ENCODE results near the gene PRKACB. TPM values are rescaled to one million over a fixed set of nuclear protein-coding genes. Genes with fewer than 3 reads are reported as not detected.

The PRKACB gene
- total and polyA plus RNA-seq, 2 of the 8 experiments (the other 6 are each of a cell fraction or from before 2014, with no cell fraction given) = 7.8 to 31.0 TPM

DNA sequence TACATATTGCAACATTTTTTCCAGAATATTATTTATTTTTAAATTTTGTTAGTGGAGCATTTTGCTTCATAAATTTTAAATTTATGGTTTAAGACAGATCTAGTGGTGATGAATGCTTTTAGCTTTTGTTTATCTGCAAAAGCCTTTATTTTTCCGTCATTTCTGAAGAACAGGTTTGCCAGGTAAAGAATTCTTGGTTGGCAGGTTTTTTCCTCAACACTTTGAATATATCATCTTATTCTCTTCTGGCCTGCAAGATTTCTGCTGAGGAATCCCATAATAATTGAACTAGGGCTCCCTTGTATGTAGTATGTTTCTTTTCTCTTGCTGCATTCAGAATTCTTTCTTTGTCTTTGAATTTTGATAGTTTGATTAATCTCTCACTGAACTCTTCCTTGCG lies 106.6 kb downstream of the PRKACB start:
- Histone ChIP-seq H3K18ac (ENCODE audit: extremely low read depth, low read length) (no peak overlapping the region), H4K8ac (ENCODE audit: extremely low read depth, insufficient read depth, low read length) (no peak overlapping the region), H2BK5ac (ENCODE audit: low read depth, low read length) (no peak overlapping the region), H3K14ac (ENCODE audit: insufficient read length) (no peak overlapping the region), H4K20me1 (replicated peaks in 1 of 2; ENCODE audit: control insufficient read depth in 1 of 2, insufficient read depth in 2 of 2, low read length in 2 of 2) (no peaks in the 10 kb centered on the region), H4K5ac (ENCODE audit: insufficient read length, low read depth, low read length) (no peak overlapping the region), H3K79me2 (ENCODE audit: control insufficient read depth in 1 of 2, insufficient read depth in 2 of 2, low read length in 2 of 2) (no peaks in the 10 kb centered on the region), H3K79me1 (ENCODE audit: low read depth, low read length) (no peaks in the 10 kb centered on the region), H2BK120ac (replicated peaks; ENCODE audit: low read depth, low read length) (no peak overlapping the region), H3K4me1 (replicated peaks in 1 of 4; ENCODE audit: control insufficient read depth in 3 of 4, insufficient read depth in 4 of 4, low read length in 3 of 4) (peaks cover 3 to 8% (median 4%) of the 10 kb centered on the region in 4 experiments; a peak in 5 of 7 replicates), H2BK20ac (ENCODE audit: low read length) (no peak overlapping the region), H4K91ac (replicated peaks; ENCODE audit: insufficient read length, low read length) (no peak overlapping the region), H2AK5ac (ENCODE audit: low read depth, low read length) (no peak overlapping the region), H3K56ac (replicated peaks; ENCODE audit: insufficient read length, low read depth, low read length) (no peak overlapping the region), H2BK12ac (ENCODE audit: low read depth, low read length) (no peak overlapping the region), H3K23me2 (ENCODE audit: low read depth, low read length) (no peaks in the 10 kb centered on the region), H3K9me3 (ENCODE audit: insufficient read depth in 2 of 2, low read depth in 1 of 2, low read length in 1 of 2) (no peaks in the 10 kb centered on the region), H3K36me3 (ENCODE audit: control insufficient read depth in 2 of 4, insufficient read depth in 4 of 4, low read length in 3 of 4) (no peaks in the 10 kb centered on the region), H3K4me2 (ENCODE audit: insufficient read depth in 1 of 2, low read depth in 2 of 2, low read length in 2 of 2) (no peak overlapping the region), H2BK15ac (ENCODE audit: low read length) (no peak overlapping the region), H3K4ac (replicated peaks; ENCODE audit: insufficient read length, low read depth, low read length) (no peak overlapping the region), H3K9ac (replicated peaks in 1 of 4; ENCODE audit: extremely low read depth in 1 of 4, low read depth in 3 of 4, low read length in 3 of 4) (no peak overlapping the region), H3K23ac (ENCODE audit: insufficient read length) (no peak overlapping the region), H3K27me3 (replicated peaks in 1 of 4; ENCODE audit: control insufficient read depth in 3 of 4, extremely low read depth in 1 of 4, insufficient read depth in 3 of 4, low read length in 3 of 4) (no peaks in the 10 kb centered on the region), H3K27ac (ENCODE audit: low read depth, low read length) (no peak overlapping the region), H3K4me3 (ENCODE audit: extremely low read depth in 1 of 4, insufficient read depth in 2 of 4, low read depth in 3 of 4, low read length in 4 of 4) (no peak overlapping the region), H2AFZ (ENCODE audit: low read length) (no peak overlapping the region)
- FAIRE-seq = no peak
- CTCF ChIA-PET (ENCODE audit: partially characterized antibody) = no interaction called here
- POLR2A ChIA-PET (ENCODE audit: partially characterized antibody) = no interaction called here
- 94% methylated on average over 2 of the region's 2 CpGs; no CpG with 5 or more reads in 1 of the 2 experiments for WGBS, 2 experiments (ENCODE audit: extremely low coverage in 1 of 2, insufficient coverage in 1 of 2, insufficient read length in 1 of 2, insufficient replicate concordance in 2 of 2, low coverage in 1 of 2, low lambda C conversion rate in 2 of 2, missing lambda C conversion rate in 1 of 2)
- no peak for DNase-seq (ENCODE audit: low read depth in 1 of 2, low spot score in 2 of 2)
- TF ChIP-seq RAD21 (IDR thresholded peaks at IDR 0.05 in 1 of 2, conservative IDR thresholded peaks at IDR 0.05 in 1 of 2; ENCODE audit: low read depth in 2 of 2, low read length in 2 of 2) (no peak), POLR2AphosphoS5 (IDR thresholded peaks at IDR 0.05; ENCODE audit: low read depth, low read length) (no peak), CREB1 (IDR thresholded peaks at IDR 0.05) (no peak), GABPA (IDR thresholded peaks at IDR 0.05; ENCODE audit: borderline replicate concordance, insufficient read depth, low read length) (no peak), SIN3A (conservative IDR thresholded peaks at IDR 0.05 in 1 of 2, IDR thresholded peaks at IDR 0.05 in 1 of 2; ENCODE audit: low read depth in 1 of 2, low read length in 2 of 2) (no peak), JUND (IDR thresholded peaks at IDR 0.05; ENCODE audit: low read length) (no peak), BACH1 (IDR thresholded peaks at IDR 0.05; ENCODE audit: low read length) (no peak), SP1 (IDR thresholded peaks at IDR 0.05; ENCODE audit: low read depth, low read length) (no peak), BRCA1 (IDR thresholded peaks at IDR 0.05; ENCODE audit: low read depth, low read length) (no peak), CEBPB (IDR thresholded peaks at IDR 0.05; ENCODE audit: low read depth, low read length) (no peak), TAF7 (optimal IDR thresholded peaks at IDR 0.05; ENCODE audit: borderline replicate concordance, low read depth, low read length) (no peak)
- TF ChIP-seq, protein P1, sequence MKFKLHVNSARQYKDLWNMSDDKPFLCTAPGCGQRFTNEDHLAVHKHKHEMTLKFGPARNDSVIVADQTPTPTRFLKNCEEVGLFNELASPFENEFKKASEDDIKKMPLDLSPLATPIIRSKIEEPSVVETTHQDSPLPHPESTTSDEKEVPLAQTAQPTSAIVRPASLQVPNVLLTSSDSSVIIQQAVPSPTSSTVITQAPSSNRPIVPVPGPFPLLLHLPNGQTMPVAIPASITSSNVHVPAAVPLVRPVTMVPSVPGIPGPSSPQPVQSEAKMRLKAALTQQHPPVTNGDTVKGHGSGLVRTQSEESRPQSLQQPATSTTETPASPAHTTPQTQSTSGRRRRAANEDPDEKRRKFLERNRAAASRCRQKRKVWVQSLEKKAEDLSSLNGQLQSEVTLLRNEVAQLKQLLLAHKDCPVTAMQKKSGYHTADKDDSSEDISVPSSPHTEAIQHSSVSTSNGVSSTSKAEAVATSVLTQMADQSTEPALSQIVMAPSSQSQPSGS (IDR thresholded peaks at IDR 0.05; ENCODE audit: low read length) = no peak
- TF ChIP-seq, protein P2, sequence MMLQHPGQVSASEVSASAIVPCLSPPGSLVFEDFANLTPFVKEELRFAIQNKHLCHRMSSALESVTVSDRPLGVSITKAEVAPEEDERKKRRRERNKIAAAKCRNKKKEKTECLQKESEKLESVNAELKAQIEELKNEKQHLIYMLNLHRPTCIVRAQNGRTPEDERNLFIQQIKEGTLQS (IDR thresholded peaks at IDR 0.05; ENCODE audit: insufficient read depth, low read depth, low read length) = no peak

Measured in H1 (cell line).